SK-N-MC (cell line): ENCODE results near the gene SPTLC3.

Source experiments
- DNase-seq: peaks from one replicate; pipeline ENCODE4 v3.0.0-alpha.2; 2011; ENCODE audit warnings: low read depth, low spot score
- H3K27ac ChIP-seq: fragments of 200-600 bp; sonication (generic); 2 replicates; pipeline ENCODE4 v1.5.1; 2016; ENCODE audit warnings: mixed run types
- H3K36me3 ChIP-seq: fragments of 200-600 bp; sonication (generic); 2 replicates; pipeline ENCODE4 v1.6.1; 2017; ENCODE audit warnings: antibody characterized with exemption, low read length, mixed read lengths; ENCODE audit not compliant: insufficient read depth
- H3K4me3 ChIP-seq: fragments of 200-600 bp; sonication (generic); 2 replicates; pipeline ENCODE4 v1.5.1; 2016
- H3K9ac ChIP-seq: fragments of 200-600 bp; sonication (generic); 2 replicates; pipeline ENCODE4 v1.8.0; 2017; ENCODE audit warnings: mixed run types, mixed read lengths; ENCODE audit not compliant: insufficient read length
- H3K9me3 ChIP-seq: fragments of 200-600 bp; sonication (generic); 2 replicates; pipeline ENCODE4 v1.6.1; 2017; ENCODE audit warnings: low read depth, mild to moderate bottlenecking, antibody characterized with exemption, low read length, moderate library complexity, mixed read lengths
- EZH2 ChIP-seq: fragments of 200-600 bp; sonication (generic); IDR thresholded peaks from one replicate; pipeline ENCODE4 v1.6.1; 2017; ENCODE audit warnings: antibody characterized with exemption
- FOXP2 ChIP-seq: optimal IDR thresholded peaks from 2 replicates; pipeline ENCODE3; 2011; ENCODE audit warnings: mild to moderate bottlenecking, moderate library complexity; ENCODE audit not compliant: insufficient read depth; ENCODE audit errors: extremely low read length, control extremely low read depth
- POLR2AphosphoS5 ChIP-seq: IDR thresholded peaks from 2 replicates; pipeline ENCODE4 v1.6.1; 2012; ENCODE audit warnings: mild to moderate bottlenecking, low read depth, low read length, borderline replicate concordance

Gene SPTLC3

GRCh38 chr20:13034115-13034514 is 25.3 kb downstream of the SPTLC3 start:
- H3K4me3 ChIP-seq, result no peak overlapping the region

DNA sequence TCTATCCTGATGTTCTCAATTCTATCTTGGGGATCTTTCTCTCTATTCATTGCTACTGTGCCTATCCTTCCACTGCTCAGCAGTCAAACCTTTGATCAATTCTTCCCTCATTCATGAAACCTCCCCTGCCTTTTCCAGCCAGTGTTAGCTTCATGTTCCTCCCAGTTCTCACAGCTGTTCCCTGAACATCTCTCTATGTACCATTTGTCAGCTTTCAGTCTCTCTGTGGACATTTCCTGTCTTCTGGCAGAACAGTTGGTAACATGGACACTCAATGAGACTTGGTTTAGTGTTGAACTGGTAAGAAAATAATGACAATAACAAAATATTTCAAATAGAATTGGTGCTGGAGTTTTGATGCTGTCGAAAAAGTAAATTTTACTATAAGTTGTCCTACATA is 26.2 kb downstream of the SPTLC3 start:
- no peak for TF ChIP-seq POLR2AphosphoS5
- TF ChIP-seq FOXP2, result no peak
- TF ChIP-seq EZH2, result no peak
- Histone ChIP-seq H3K4me3 (no peak overlapping the region), H3K27ac (no peak overlapping the region), H3K9me3 (no peaks in the 10 kb centered on the region), H3K9ac (no peak overlapping the region), H3K36me3 (no peaks in the 10 kb centered on the region)
- no peak for DNase-seq

More at GRCh38 chr20:13034115-13034514, 25.3 kb downstream of the SPTLC3 start:
- Histone ChIP-seq H3K36me3 (no peaks in the 10 kb centered on the region), H3K9me3 (no peaks in the 10 kb centered on the region), H3K9ac (no peak overlapping the region), H3K27ac (no peak overlapping the region)
- DNase-seq, result no peak
- TF ChIP-seq FOXP2 (no peak), EZH2 (no peak), POLR2AphosphoS5 (no peak)

GRCh38 chr20:13035399-13036152 is 26.8 kb downstream of the SPTLC3 start:
- Histone ChIP-seq H3K36me3 (no peaks in the 10 kb centered on the region), H3K4me3 (no peak overlapping the region), H3K9me3 (no peaks in the 10 kb centered on the region), H3K27ac (no peak overlapping the region), H3K9ac (no peak overlapping the region)
- no peak for DNase-seq
- TF ChIP-seq EZH2, result no peak
- no peak for TF ChIP-seq FOXP2
- TF ChIP-seq POLR2AphosphoS5, result no peak

DNA sequence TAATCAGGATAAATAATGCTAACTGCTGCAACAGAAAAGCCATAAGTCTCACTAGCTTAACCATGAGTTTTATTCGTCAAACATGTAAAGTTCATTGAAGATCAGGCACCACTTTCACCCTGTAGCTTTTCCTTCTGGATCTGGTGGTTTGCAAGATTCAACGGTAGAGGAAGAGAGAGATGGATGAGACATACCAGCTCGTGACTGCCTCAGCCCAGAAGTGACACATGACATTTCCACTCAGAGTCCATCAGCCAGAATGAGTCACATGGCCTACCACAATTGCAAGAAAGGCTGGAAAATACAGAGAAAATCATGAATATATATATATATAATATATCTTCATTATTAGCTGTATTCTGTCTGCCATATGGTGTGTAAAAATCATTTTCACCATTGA is 29.0 kb downstream of the SPTLC3 start:
- no peak overlapping the region for H3K4me3 ChIP-seq
- no peak overlapping the region for H3K9ac ChIP-seq
- DNase-seq, result no peak
- no peak overlapping the region for H3K27ac ChIP-seq
- no peak for TF ChIP-seq FOXP2
- TF ChIP-seq POLR2AphosphoS5, result no peak
- no peak for TF ChIP-seq EZH2
- no peaks in the 10 kb centered on the region for H3K9me3 ChIP-seq
- H3K36me3 ChIP-seq, result no peaks in the 10 kb centered on the region

DNA sequence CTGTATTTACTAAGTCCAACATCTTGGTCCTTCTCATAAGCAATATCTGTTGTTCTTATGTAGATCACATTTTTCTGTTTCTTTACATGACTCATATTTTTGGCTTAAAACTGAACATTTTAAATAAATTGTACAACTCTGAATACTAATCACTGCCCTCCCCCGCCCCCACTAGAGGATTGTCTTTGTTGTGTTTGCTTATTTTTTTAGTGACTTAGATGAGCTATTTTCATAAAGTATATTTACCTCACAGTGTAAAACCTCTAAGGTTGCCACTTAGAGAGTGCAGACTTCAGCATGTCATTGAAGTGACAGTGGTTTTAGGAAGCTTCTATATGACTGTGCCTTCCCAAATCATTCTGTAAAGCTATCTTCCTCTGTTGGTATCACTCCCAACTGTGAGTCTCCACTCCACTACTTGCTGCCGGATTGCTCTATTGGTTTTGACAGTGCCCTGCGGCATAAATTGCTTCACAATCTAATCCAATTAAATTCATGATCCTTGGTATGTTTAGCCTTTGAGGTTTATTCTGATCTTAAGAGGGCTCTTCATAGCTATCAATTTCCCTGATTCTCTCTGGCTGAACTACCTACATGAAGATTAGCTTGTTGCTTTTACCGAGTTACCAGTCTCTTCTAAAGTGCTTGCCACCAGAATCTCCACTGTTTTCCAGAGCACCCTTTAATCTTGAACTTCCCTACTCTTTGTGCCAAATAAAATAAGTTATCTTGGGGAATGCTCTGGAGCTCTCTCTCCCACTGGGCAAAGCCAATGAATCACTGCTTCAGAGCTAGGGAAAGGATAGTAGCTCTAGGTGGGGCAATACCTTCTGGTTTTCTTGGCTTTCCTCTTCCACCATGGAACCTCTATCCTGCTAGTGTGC is 33.0 kb downstream of the SPTLC3 start:
- Histone ChIP-seq H3K9ac (no peak overlapping the region), H3K4me3 (no peak overlapping the region), H3K27ac (no peak overlapping the region), H3K9me3 (no peaks in the 10 kb centered on the region), H3K36me3 (no peaks in the 10 kb centered on the region)
- TF ChIP-seq FOXP2 (no peak), POLR2AphosphoS5 (no peak), EZH2 (no peak)
- DNase-seq, result peak; percentile 51

DNA sequence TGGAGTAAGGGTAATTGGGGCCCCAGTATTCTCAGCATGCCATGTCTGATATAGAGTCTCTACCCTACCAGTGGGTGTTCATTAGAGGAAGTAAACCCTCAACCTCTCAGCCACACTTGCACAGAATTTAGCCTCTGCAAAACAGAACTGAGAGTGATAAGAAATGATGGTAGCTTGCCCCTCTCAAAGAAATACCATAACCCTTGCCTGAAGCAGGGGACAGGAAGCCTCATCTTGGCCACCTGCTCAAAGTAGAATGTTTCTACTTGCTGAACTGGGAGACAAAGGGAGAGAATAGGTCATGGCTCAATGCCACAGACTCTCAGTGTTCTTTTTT is 33.7 kb downstream of the SPTLC3 start:
- no peak for TF ChIP-seq FOXP2
- TF ChIP-seq EZH2, result no peak
- TF ChIP-seq POLR2AphosphoS5, result no peak
- Histone ChIP-seq H3K4me3 (no peak overlapping the region), H3K36me3 (no peaks in the 10 kb centered on the region), H3K27ac (no peak overlapping the region), H3K9ac (no peak overlapping the region), H3K9me3 (no peaks in the 10 kb centered on the region)
- DNase-seq, result no peak

DNA sequence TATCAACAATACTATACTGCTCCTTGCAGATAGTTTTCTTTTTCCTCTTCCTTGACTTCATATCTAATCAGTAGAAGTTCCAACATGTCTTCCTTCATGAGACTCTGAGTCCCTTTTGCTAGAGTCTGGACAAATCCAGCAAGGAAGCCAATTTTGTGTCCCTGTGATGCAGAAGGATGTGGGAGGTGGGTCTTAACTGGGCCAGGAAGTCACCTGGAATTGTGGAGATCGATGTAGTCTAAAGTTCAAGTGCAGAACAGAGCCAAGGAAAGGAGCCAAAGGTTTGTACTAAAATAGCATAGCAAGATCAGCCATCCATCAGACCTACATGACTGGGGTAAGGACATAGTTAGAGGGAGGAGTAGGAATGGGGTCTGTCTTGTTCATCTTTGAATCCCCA is 37.6 kb downstream of the SPTLC3 start:
- no peaks in the 10 kb centered on the region for H3K9me3 ChIP-seq

DNA sequence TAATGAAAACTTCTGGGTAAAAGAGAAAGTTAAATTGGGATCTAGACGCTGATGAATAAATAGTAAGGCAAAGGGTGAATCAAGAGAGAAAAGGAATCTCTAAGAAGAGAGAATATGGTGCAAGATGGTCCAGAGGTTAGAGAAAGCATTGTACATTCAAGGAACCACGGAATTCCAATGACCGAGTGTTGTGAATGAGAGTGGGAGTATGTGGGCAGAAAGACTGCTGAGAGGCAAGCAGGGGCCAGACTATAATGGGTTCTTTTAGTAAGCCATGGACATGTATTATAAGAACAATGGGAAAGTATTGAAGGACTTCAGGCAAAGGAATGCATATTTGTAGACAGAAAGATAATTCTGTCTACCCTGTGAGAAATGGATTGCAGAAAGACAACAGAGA is 45.2 kb downstream of the SPTLC3 start:
- Histone ChIP-seq H3K9ac (no peak overlapping the region), H3K4me3 (no peak overlapping the region), H3K9me3 (no peaks in the 10 kb centered on the region), H3K27ac (no peak overlapping the region), H3K36me3 (no peaks in the 10 kb centered on the region)
- TF ChIP-seq POLR2AphosphoS5 (no peak), EZH2 (no peak), FOXP2 (no peak)
- DNase-seq, result no peak

More for the DNA sequence above, 37.6 kb downstream of the SPTLC3 start:
- Histone ChIP-seq H3K4me3 (no peak overlapping the region), H3K9ac (no peak overlapping the region), H3K36me3 (no peaks in the 10 kb centered on the region), H3K27ac (no peak overlapping the region)
- DNase-seq, result no peak
- TF ChIP-seq EZH2 (no peak), FOXP2 (no peak), POLR2AphosphoS5 (no peak)
